ENCODE results near the gene GLI1.

Gene GLI1

GRCh38 chr12:57455374-57456144, 4.0 kb upstream of the GLI1 start:
- FAIRE-seq (no peak), DNase-seq (ENCODE audit: insufficient read length) (no peak)
- TF ChIP-seq POLR2A (IDR thresholded peaks at IDR 0.05; ENCODE audit: low read depth, low read length) = no peak
- no peak for TF ChIP-seq TAF1 (IDR thresholded peaks at IDR 0.05; ENCODE audit: borderline replicate concordance, low read depth, low read length)
- no peak for TF ChIP-seq POLR2AphosphoS5 (IDR thresholded peaks at IDR 0.05; ENCODE audit: low read depth, low read length)

GRCh38 chr12:57456145-57456700, 3.4 kb upstream of the GLI1 start:
- FAIRE-seq (peak; percentile 92), DNase-seq (ENCODE audit: insufficient read length) (no peak)
- TF ChIP-seq POLR2AphosphoS5 (IDR thresholded peaks at IDR 0.05; ENCODE audit: low read depth, low read length) (no peak), TAF1 (IDR thresholded peaks at IDR 0.05; ENCODE audit: borderline replicate concordance, low read depth, low read length) (no peak), POLR2A (IDR thresholded peaks at IDR 0.05; ENCODE audit: low read depth, low read length) (no peak)

- DNase-seq (ENCODE audit: insufficient read length) = no peak
- FAIRE-seq = no peak
- TF ChIP-seq TAF1 (IDR thresholded peaks at IDR 0.05; ENCODE audit: borderline replicate concordance, low read depth, low read length) = no peak
- no peak for TF ChIP-seq POLR2AphosphoS5 (IDR thresholded peaks at IDR 0.05; ENCODE audit: low read depth, low read length)
- TF ChIP-seq POLR2A (IDR thresholded peaks at IDR 0.05; ENCODE audit: low read depth, low read length) = no peak
These were observed 2.7 kb upstream of the GLI1 start for GRCh38 chr12:57456737-57457490.

GRCh38 chr12:57458665-57459054, 925 bp upstream of the GLI1 start:
- TF ChIP-seq POLR2AphosphoS5 (IDR thresholded peaks at IDR 0.05; ENCODE audit: low read depth, low read length) (no peak), POLR2A (IDR thresholded peaks at IDR 0.05; ENCODE audit: low read depth, low read length) (no peak)
- FAIRE-seq = no peak
- no peak for DNase-seq (ENCODE audit: insufficient read length)

- peak; percentile 67 for DNase-seq (ENCODE audit: insufficient read length)
- TF ChIP-seq POLR2A (IDR thresholded peaks at IDR 0.05; ENCODE audit: low read depth, low read length) (peak; percentile 64), POLR2AphosphoS5 (IDR thresholded peaks at IDR 0.05; ENCODE audit: low read depth, low read length) (0 out of 2 replicates have a peak, but pooled peaks have one; percentile 41), TAF1 (IDR thresholded peaks at IDR 0.05; ENCODE audit: borderline replicate concordance, low read depth, low read length) (no peak)
- peak; percentile 69 for FAIRE-seq
These were observed 383 bp upstream of the GLI1 start for GRCh38 chr12:57459055-57459749.

GRCh38 chr12:57460468-57460784, 841 bp downstream of the GLI1 start:
- no peak for FAIRE-seq
- DNase-seq (ENCODE audit: insufficient read length) = no peak
- TF ChIP-seq POLR2A (IDR thresholded peaks at IDR 0.05; ENCODE audit: low read depth, low read length) = no peak
- TF ChIP-seq TAF1 (IDR thresholded peaks at IDR 0.05; ENCODE audit: borderline replicate concordance, low read depth, low read length) = no peak
- no peak for TF ChIP-seq POLR2AphosphoS5 (IDR thresholded peaks at IDR 0.05; ENCODE audit: low read depth, low read length)

GRCh38 chr12:57460841-57461275, 1.3 kb downstream of the GLI1 start:
- FAIRE-seq = no peak
- no peak for DNase-seq (ENCODE audit: insufficient read length)
- TF ChIP-seq POLR2AphosphoS5 (IDR thresholded peaks at IDR 0.05; ENCODE audit: low read depth, low read length) (no peak), TAF1 (IDR thresholded peaks at IDR 0.05; ENCODE audit: borderline replicate concordance, low read depth, low read length) (no peak), POLR2A (IDR thresholded peaks at IDR 0.05; ENCODE audit: low read depth, low read length) (no peak)

- DNase-seq (ENCODE audit: insufficient read length) (no peak), FAIRE-seq (no peak)
- no peak for TF ChIP-seq TAF1 (IDR thresholded peaks at IDR 0.05; ENCODE audit: borderline replicate concordance, low read depth, low read length)
These were observed 1.8 kb downstream of the GLI1 start for GRCh38 chr12:57461276-57461916.

- DNase-seq (ENCODE audit: insufficient read length) (no peak), FAIRE-seq (peak; percentile 5)
- TF ChIP-seq POLR2A (IDR thresholded peaks at IDR 0.05; ENCODE audit: low read depth, low read length) (no peak), POLR2AphosphoS5 (IDR thresholded peaks at IDR 0.05; ENCODE audit: low read depth, low read length) (no peak), TAF1 (IDR thresholded peaks at IDR 0.05; ENCODE audit: borderline replicate concordance, low read depth, low read length) (no peak)
These were observed 2.3 kb downstream of the GLI1 start for GRCh38 chr12:57461917-57462250.

GRCh38 chr12:57462251-57462911, 2.8 kb downstream of the GLI1 start:
- peak; percentile 96 for DNase-seq (ENCODE audit: insufficient read length)
- TF ChIP-seq TAF1 (IDR thresholded peaks at IDR 0.05; ENCODE audit: borderline replicate concordance, low read depth, low read length) (no peak), POLR2AphosphoS5 (IDR thresholded peaks at IDR 0.05; ENCODE audit: low read depth, low read length) (no peak), POLR2A (IDR thresholded peaks at IDR 0.05; ENCODE audit: low read depth, low read length) (no peak)
- peak; percentile 96 for FAIRE-seq

- TF ChIP-seq TAF1 (IDR thresholded peaks at IDR 0.05; ENCODE audit: borderline replicate concordance, low read depth, low read length) (no peak), POLR2A (IDR thresholded peaks at IDR 0.05; ENCODE audit: low read depth, low read length) (no peak), POLR2AphosphoS5 (IDR thresholded peaks at IDR 0.05; ENCODE audit: low read depth, low read length) (no peak)
- no peak for DNase-seq (ENCODE audit: insufficient read length)
- no peak for FAIRE-seq
These were observed 3.3 kb downstream of the GLI1 start for GRCh38 chr12:57462912-57463253.

Measured in GM12892 (cell line).